Transverse colon (tissue), 4 donors: ENCODE measurements around the gene PUS1.

Source experiments
- CTCF ChIP-seq, 5 experiments: fragments of 200-600 bp in 3 of 5; fragments of 450-650 bp in 2 of 5; sonication (generic) in 3 of 5; IDR thresholded peaks; 1 replicate in 2 of 5; 2 replicates in 3 of 5; pipeline ENCODE4 v1.5.1; 2016 to 2017; ENCODE audit warnings: antibody characterized with exemption in 5 of 5, inconsistent platforms in 3 of 5, mild to moderate bottlenecking in 2 of 5, moderate library complexity in 1 of 5
- EP300 ChIP-seq: sonication (generic); formaldehyde crosslinking; IDR thresholded peaks from one replicate; pipeline ENCODE4 v1.6.1; 2017; ENCODE audit warnings: antibody characterized with exemption, low read depth
- POLR2A ChIP-seq: fragments of 450-650 bp; IDR thresholded peaks from one replicate; pipeline ENCODE4 v1.6.1; 2016; ENCODE audit warnings: antibody characterized with exemption, mild to moderate bottlenecking, moderate library complexity
- POLR2AphosphoS5 ChIP-seq, 3 donors: sonication (generic); formaldehyde crosslinking; IDR thresholded peaks; one replicate each; pipeline ENCODE4 v1.6.1; 2016; ENCODE audit warnings: antibody characterized with exemption in 3 of 3

- TF ChIP-seq CTCF (IDR thresholded peaks at IDR 0.05): no peak
- no peak for TF ChIP-seq POLR2A
- TF ChIP-seq POLR2AphosphoS5 (IDR thresholded peaks at IDR 0.05): no peak
- TF ChIP-seq EP300: no peak
These were observed 59.1 kb downstream of the PUS1 start for GRCh38 chr12:131988054-131988796.
